ENCODE measurements around the gene TEAD1.

DNA sequence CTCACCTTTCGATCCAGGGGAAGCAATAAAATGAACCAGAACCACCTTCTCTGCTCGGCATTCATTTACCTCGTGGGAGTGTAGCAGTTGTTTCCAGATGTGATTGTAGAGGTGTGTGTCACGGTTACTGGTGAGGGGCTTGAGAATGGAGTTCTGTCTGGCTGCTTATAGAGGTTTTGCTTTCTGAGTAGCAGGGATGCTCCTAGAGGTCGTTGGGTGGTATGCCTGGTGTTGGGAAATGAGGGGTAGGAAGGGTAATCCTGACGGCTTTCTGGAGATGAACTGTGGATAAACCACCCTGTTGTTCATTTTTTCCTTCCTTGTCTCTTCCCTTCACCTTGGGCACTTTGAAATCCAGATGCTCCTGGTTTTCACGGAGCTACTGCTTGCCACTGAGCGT lies 8.1 kb downstream of the TEAD1 start:
- TF ChIP-seq, protein P1, sequence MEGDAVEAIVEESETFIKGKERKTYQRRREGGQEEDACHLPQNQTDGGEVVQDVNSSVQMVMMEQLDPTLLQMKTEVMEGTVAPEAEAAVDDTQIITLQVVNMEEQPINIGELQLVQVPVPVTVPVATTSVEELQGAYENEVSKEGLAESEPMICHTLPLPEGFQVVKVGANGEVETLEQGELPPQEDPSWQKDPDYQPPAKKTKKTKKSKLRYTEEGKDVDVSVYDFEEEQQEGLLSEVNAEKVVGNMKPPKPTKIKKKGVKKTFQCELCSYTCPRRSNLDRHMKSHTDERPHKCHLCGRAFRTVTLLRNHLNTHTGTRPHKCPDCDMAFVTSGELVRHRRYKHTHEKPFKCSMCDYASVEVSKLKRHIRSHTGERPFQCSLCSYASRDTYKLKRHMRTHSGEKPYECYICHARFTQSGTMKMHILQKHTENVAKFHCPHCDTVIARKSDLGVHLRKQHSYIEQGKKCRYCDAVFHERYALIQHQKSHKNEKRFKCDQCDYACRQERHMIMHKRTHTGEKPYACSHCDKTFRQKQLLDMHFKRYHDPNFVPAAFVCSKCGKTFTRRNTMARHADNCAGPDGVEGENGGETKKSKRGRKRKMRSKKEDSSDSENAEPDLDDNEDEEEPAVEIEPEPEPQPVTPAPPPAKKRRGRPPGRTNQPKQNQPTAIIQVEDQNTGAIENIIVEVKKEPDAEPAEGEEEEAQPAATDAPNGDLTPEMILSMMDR (IDR thresholded peaks at IDR 0.05; ENCODE audit: low read depth, low read length, poor library complexity, severe bottlenecking) = no peak
- no peak for TF ChIP-seq EZH2phosphoT487 (IDR thresholded peaks at IDR 0.05; ENCODE audit: borderline replicate concordance, low read length)
